ENCODE measurements around the gene VWA5B2. TPM values are rescaled to one million over a fixed set of nuclear protein-coding genes. Genes with fewer than 3 reads are reported as not detected.

VWA5B2 gene
- total and polyA plus RNA-seq, 2 of the 13 experiments (the other 11 are each of a cell fraction or from before 2014, with no cell fraction given), result 0.03 to 0.04 TPM

GRCh38 chr3:184222521-184222920 lies 6.9 kb upstream of the VWA5B2 start:
- H3K27ac ChIP-seq (ENCODE audit: extremely low read length, insufficient read depth, low read length), result no peak overlapping the region
- FAIRE-seq, result no peak
- 0% methylated on average over 3 of the region's 3 CpGs for WGBS (ENCODE audit: low lambda C conversion rate)

GRCh38 chr3:184223946-184224345 lies 5.4 kb upstream of the VWA5B2 start:
- intact Hi-C loops (cut with micrococcal nuclease; ENCODE audit: unreplicated experiment), result loop anchor here (10.0 kb wide), 1 partner anchor 61 kb away; no protein-coding TSS in a partner anchor
- ChIA-PET POLR2A (no interaction called here), CTCF (ENCODE audit: low intra/inter-chr PET ratio, low total read pairs) (no interaction called here)
- no peaks in the 10 kb centered on the region for H3K79me2 ChIP-seq (ENCODE audit: insufficient read depth, low read length)
- FAIRE-seq, result no peak
- no TSS peak for BruUV-seq (replicated peaks)
- ATAC-seq, result no peak
- no peak for DNase-seq (ENCODE audit: low spot score)
- H3K36me3 ChIP-seq (replicated peaks in 1 of 2; ENCODE audit: control insufficient read depth in 1 of 2, insufficient read depth in 2 of 2, low read length in 2 of 2), result no peaks in the 10 kb centered on the region
- H3K4me2 ChIP-seq (ENCODE audit: low read depth, low read length), result no peak overlapping the region
- no peak overlapping the region for H3K27ac ChIP-seq (ENCODE audit: extremely low read length, insufficient read depth, low read length)
- H4K20me1 ChIP-seq (ENCODE audit: insufficient read depth, low read length), result peaks cover 5% of the 10 kb centered on the region; the same call in 1 of the 2 replicates
- no peaks in the 10 kb centered on the region for H3K4me1 ChIP-seq (ENCODE audit: insufficient read depth, low read length)
- H2AFZ ChIP-seq (ENCODE audit: low read length), result no peak overlapping the region
- 22% methylated on average over 3 of the region's 3 CpGs for WGBS (ENCODE audit: low lambda C conversion rate)
- no peak for TF ChIP-seq ZFAT (CRISPR knock-in tag; conservative IDR thresholded peaks at IDR 0.05)
- TF ChIP-seq RORA (CRISPR knock-in tag; IDR thresholded peaks at IDR 0.05), result no peak
- no peak for TF ChIP-seq ZNF709 (CRISPR knock-in tag; IDR thresholded peaks at IDR 0.05)
- TF ChIP-seq ZNF124 (CRISPR knock-in tag; IDR thresholded peaks at IDR 0.05), result no peak
- TF ChIP-seq HNRNPL (IDR thresholded peaks at IDR 0.05; ENCODE audit: low read depth, low read length), result no peak
- no peak for TF ChIP-seq BRF2 (CRISPR knock-in tag; IDR thresholded peaks at IDR 0.05)
- no peaks in the 10 kb centered on the region for H3K9me3 ChIP-seq (ENCODE audit: low read length)
- in situ Hi-C loops (cut with HindIII; ENCODE audit: extremely low pct_ligation_motif_present, low pct_unique_long_range_greater_than_20kb), result no loop called here
- H3K4me3 ChIP-seq (replicated peaks in 1 of 3; ENCODE audit: insufficient read depth in 1 of 3, low read depth in 2 of 3, low read length in 3 of 3), result no peak overlapping the region
- no peak overlapping the region for H3K9ac ChIP-seq (ENCODE audit: insufficient read depth, low read depth, low read length)
- peaks cover 1 to 28% of the 10 kb centered on the region in 2 experiments; a peak in 4 of 5 replicates for H3K27me3 ChIP-seq (ENCODE audit: control insufficient read depth in 1 of 2, insufficient read depth in 2 of 2, low read length in 2 of 2)

More at GRCh38 chr3:184222521-184222920, 6.9 kb upstream of the VWA5B2 start:
- no peak overlapping the region for H3K4me2 ChIP-seq (ENCODE audit: low read depth, low read length)
- H3K4me1 ChIP-seq (ENCODE audit: insufficient read depth, low read length), result no peaks in the 10 kb centered on the region
- TF ChIP-seq RXRA (CRISPR knock-in tag; IDR thresholded peaks at IDR 0.05), result no peak
- TF ChIP-seq HMGA1 (CRISPR knock-in tag; conservative IDR thresholded peaks at IDR 0.05), result no peak
- no peak for TF ChIP-seq ZNF333 (CRISPR knock-in tag; IDR thresholded peaks at IDR 0.05; ENCODE audit: borderline replicate concordance)
- no peak for TF ChIP-seq RBM22 (optimal IDR thresholded peaks at IDR 0.05; ENCODE audit: low read length)
- peak; percentile 18; the same call in 1 of the 2 replicates for TF ChIP-seq FOSL2 (CRISPR knock-in tag; IDR thresholded peaks at IDR 0.05)
- TF ChIP-seq ZNF33A (CRISPR knock-in tag; IDR thresholded peaks at IDR 0.05; ENCODE audit: borderline replicate concordance), result no peak
- no peak for TF ChIP-seq PTBP1 (IDR thresholded peaks at IDR 0.05; ENCODE audit: low read depth, low read length, poor library complexity, severe bottlenecking)
- TF ChIP-seq ZNF430 (CRISPR knock-in tag; IDR thresholded peaks at IDR 0.05), result no peak
- TF ChIP-seq SOX13 (IDR thresholded peaks at IDR 0.05), result no peak
- TF ChIP-seq SOX13 (CRISPR knock-in tag; conservative IDR thresholded peaks at IDR 0.05 in 1 of 2, IDR thresholded peaks at IDR 0.05 in 1 of 2), result peak in 1 of 2 experiments; percentile 24; a peak in 1 of 4 replicates
- peaks cover 2% of the 10 kb centered on the region; the same call in 1 of the 2 replicates for H4K20me1 ChIP-seq (ENCODE audit: insufficient read depth, low read length)
- BruUV-seq (replicated peaks), result no TSS peak
- CTCF ChIA-PET (ENCODE audit: low intra/inter-chr PET ratio, low total read pairs), result no interaction called here
- POLR2A ChIA-PET, result no interaction called here
- ATAC-seq (no peak), DNase-seq (ENCODE audit: low spot score) (no peak)
- in situ Hi-C loops (cut with HindIII; ENCODE audit: extremely low pct_ligation_motif_present, low pct_unique_long_range_greater_than_20kb), result no loop called here
- H2AFZ ChIP-seq (ENCODE audit: low read length), result no peak overlapping the region
- intact Hi-C loops (cut with micrococcal nuclease; ENCODE audit: unreplicated experiment), result loop anchor here (10.0 kb wide), 1 partner anchor 62 kb away; no protein-coding TSS in a partner anchor
- no peak overlapping the region for H3K4me3 ChIP-seq (replicated peaks in 1 of 3; ENCODE audit: insufficient read depth in 1 of 3, low read depth in 2 of 3, low read length in 3 of 3)
- no peaks in the 10 kb centered on the region for H3K79me2 ChIP-seq (ENCODE audit: insufficient read depth, low read length)
- H3K9me3 ChIP-seq (ENCODE audit: low read length), result no peaks in the 10 kb centered on the region
- no peak overlapping the region for H3K9ac ChIP-seq (ENCODE audit: insufficient read depth, low read depth, low read length)
- H3K36me3 ChIP-seq (replicated peaks in 1 of 2; ENCODE audit: control insufficient read depth in 1 of 2, insufficient read depth in 2 of 2, low read length in 2 of 2), result no peaks in the 10 kb centered on the region
- peaks cover 0 to 18% of the 10 kb centered on the region in 2 experiments; a peak in 2 of 5 replicates for H3K27me3 ChIP-seq (ENCODE audit: control insufficient read depth in 1 of 2, insufficient read depth in 2 of 2, low read length in 2 of 2)

Data from HepG2 (cell line).